HG03135 (cell line): ENCODE results near the gene NADSYN1.

Experiments
- ATAC-seq: cut with Tn5 transposase; IDR thresholded peaks from one replicate; pipeline ENCODE4 v1.9.1; 2021; ENCODE audit warnings: mild to moderate bottlenecking, moderate library complexity; ENCODE audit not compliant: unreplicated experiment

Gene NADSYN1

DNA sequence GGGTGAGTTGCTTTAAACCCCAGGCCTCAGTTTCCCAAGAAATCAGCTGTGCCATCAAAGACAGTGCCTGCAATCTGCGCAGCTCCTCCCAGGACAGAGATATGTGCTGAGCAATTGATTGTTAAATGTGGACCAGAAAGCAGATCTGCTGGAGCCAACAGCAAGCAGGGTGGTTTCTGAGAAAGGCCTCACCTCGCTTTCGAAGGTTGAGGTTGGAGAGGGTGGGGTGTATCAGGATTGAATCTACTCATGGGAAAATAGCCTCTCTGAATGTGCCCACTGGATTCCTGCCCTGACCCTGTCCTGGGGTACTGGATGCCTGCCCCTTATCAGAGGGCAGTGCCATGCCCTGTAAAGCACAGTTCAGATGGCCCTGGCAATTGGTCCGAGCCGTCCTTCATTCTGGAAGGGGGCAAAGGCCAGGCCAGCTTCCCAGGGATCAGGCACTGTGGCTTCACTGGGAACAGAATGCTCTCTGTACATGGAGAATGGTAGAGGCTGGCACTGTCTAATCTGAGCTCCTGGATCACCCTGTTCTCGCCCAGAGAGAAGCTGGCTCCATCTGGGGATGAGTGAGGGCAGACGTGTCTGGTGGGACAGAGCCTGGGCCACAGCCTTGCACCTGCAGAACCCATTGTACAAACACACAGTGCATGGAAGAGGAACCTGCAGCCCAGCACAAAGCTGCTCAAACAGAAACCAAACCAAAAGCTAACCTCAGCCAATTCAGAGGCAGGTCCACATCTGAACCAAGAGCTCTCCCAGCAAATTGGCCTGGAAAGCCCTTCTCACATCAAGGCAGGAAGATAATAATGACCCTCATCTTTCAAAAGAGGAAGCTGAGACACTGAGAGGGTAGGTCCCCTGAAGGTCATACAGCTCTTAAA lies 20.0 kb upstream of the NADSYN1 start:
- ATAC-seq: no peak

GRCh38 chr11:71433648-71434450 lies 19.2 kb upstream of the NADSYN1 start:
- ATAC-seq: no peak

DNA sequence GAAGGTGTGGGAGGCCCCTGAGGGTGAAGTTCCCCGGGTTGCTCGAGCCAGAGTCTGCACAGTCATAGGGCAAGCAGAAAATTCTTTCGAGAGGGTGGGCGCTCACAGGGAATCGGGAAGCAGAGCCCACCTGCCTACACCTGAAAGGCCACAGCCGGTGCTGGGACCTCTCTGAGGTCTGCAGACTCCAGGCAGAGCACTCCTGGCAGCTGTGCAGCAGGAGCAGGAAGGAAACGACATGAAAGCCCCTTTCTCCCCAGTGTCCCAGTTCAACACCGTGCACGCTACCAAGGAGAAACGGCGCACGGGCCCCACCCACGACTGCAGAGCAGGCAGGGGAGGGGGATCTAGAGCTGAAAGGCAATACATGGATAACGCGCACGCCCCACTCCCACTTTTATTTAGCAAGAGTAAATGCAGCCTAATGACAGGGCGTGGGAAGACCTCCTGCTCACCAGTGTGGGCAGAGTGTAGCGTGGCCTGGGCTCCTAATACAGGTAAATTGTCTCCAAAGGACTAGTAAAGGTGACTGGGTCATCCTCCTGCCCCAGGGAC lies 18.4 kb upstream of the NADSYN1 start:
- no peak for ATAC-seq

DNA sequence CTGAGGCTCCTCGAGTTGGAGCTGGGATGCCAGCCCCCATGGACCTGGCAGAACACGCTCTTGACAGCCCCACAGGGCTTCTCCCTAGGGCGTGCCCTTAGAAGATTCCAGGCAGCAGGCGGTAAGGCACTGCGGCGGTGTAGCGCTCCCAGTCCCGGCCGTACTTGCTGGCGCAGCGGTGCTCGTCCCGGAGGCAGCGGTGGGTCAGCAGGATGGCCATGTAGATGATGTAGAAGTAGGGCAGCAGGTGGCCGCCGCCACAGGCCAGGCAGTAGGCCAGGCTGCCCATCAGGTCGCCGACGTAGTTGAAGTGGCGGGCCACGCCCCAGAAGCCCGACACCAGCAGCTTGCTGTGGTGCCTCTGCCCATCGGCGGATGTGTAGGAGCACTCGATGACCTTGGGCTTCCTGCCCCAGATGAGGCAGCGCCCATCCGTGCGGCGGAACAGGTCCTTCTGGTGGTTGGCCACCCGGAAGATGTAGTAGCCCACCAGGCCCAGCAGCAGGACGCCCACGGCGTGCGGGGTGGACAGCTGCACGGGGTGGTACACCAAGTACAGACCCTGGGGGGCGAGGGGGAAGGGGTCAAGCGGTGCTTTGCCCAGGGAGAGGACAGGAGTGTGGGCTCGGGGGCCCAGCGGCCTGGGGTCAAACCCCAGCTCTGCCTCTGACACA lies 17.6 kb upstream of the NADSYN1 start:
- no peak for ATAC-seq

DNA sequence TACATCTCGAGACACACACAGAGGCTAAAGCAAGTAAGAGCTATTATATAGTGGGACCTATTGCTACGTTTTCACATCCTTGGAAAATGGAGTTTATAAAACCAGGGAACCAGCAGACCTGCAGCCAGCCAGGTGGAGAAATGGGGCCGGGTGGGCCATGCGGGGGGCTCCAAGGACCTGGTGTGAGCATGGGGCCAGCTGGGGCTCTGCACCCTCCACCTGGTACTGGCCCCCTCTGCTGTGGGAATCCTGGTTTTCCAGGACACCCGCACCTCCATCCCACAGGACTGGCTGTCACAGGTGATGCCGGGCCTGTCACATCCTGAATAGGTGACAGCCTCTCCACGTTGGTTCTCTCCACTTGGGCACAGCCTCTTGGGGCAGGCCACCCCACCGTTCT lies 16.1 kb upstream of the NADSYN1 start:
- ATAC-seq: no peak

- ATAC-seq: no peak
Observed at GRCh38 chr11:71437399-71437798, 15.6 kb upstream of the NADSYN1 start.

DNA sequence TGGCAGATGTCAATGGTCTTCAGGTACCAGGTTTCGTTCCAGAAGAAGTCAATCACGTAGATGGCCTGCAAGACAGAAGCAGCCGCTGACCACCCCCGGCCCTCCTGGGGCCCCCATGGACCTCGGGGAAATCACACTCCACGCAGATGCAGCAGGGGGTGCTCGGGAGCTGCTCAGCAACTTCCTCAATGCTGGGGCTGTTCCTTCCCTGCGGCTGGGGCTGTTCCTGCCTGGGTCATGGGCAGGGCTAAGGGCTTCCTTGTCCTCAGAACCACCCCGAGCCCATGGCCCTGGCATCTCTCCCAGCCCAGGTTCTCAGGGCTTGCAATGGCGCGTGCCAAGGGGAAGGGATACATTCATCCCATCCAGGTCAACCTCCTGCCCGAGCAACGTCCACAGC lies 15.1 kb upstream of the NADSYN1 start:
- no peak for ATAC-seq

DNA sequence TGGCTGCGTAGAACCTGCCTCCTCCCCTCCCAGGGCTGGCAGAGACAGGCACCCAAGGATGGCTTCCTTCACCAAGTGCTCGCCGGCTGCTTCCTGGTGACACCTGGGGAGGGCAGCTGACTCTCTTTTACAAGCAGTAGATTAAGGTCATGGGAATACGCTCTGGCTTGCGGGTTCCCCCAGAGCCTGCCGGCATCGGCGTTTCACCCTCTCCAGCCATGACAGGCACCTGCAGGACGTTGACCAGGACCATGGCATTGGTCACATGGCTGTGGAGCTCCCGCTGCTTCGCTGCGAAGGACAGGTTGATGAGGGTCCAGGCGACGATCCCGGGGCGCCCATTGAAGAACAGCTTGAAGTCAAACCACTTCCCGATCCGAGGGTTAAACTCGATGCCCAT lies 14.4 kb upstream of the NADSYN1 start:
- no peak for ATAC-seq

GRCh38 chr11:71440021-71440755 lies 12.8 kb upstream of the NADSYN1 start:
- ATAC-seq: no peak

DNA sequence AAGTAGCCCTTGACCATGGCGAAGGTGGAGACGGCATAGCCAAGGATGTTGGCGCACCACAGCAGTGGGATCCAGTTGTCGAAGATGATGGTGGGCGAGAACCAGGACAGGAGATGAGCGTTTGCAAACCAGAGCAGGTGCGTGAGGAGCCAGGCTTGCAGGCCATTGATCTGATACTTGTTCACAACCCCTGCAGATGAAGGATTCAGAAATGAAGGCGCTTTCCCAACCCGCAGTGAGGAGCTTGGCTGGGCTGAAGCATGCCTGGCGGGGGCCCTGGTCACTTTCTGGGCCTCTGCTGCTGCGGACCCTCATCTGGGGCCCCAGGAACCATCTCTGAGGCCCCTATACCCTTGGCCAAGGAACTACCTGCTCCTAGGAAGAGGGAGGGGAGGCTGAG lies 11.8 kb upstream of the NADSYN1 start:
- no peak for ATAC-seq

DNA sequence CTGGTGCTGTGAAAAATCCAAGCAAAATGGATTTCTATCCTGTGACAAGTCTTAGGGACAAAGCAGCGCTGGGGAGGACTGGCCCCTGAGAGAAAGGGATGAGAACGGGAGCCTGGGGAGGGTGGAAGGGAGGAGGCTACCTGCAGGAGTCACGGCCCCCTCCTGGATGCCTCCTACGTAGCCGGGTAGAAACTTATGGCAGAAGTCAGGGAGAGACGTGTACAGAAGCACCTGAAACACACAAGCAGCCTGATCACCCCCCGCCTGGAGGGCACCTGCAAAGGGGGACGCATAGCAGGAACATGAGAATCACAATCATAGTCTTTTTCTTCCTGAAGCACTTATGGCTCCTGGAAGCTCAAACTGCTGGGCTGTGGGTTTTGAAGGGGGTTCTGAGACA lies 10.9 kb upstream of the NADSYN1 start:
- no peak for ATAC-seq

GRCh38 chr11:71442880-71443279 lies 10.1 kb upstream of the NADSYN1 start:
- ATAC-seq: no peak

- ATAC-seq: no peak
Observed at GRCh38 chr11:71443736-71444445, 9.1 kb upstream of the NADSYN1 start.

GRCh38 chr11:71444811-71445210 lies 8.2 kb upstream of the NADSYN1 start:
- ATAC-seq: no peak

DNA sequence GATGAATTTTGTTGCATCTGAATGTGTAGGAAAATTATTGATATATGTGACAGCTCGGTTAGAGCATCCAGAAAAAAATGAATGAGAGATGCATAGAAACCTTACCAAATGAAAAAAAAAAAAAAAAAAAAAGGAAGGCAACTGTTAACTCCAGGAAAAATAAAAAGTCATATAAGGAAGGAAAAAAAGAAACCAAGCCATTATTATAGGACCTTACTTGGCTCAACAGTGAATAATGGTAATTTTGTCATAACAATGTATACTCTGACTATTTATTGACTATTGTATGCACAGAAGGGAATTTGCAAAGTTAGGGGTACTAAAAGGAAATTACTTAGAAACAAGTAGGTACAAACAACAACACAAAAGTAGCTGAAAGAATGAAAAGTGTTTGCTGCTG lies 6.9 kb upstream of the NADSYN1 start:
- ATAC-seq: no peak

- no peak for ATAC-seq
Observed at GRCh38 chr11:71446942-71447688, 5.9 kb upstream of the NADSYN1 start.

DNA sequence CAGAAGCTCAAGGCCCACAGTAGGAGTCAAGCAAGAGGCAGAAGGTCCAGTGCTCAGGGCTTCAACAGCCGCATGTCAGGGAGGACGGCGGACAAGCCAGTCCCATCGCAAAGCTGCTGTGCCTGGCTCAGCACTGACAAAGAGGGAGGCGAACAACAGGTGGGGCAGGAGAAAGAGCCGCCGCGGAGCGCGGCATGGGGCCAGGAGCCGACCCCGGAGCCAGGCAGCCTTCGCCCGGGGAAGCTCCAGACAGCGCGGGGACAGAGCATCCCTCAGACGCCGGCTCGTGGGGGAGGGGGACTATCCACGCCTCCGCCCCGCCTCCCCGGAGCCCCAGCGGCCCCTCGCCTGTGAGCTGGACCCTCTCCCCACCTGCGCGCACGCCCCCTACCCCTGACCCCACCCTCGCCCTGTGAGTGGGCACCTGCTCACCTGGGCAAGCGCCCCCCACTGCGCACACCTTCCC lies 5.2 kb upstream of the NADSYN1 start:
- ATAC-seq: no peak

DNA sequence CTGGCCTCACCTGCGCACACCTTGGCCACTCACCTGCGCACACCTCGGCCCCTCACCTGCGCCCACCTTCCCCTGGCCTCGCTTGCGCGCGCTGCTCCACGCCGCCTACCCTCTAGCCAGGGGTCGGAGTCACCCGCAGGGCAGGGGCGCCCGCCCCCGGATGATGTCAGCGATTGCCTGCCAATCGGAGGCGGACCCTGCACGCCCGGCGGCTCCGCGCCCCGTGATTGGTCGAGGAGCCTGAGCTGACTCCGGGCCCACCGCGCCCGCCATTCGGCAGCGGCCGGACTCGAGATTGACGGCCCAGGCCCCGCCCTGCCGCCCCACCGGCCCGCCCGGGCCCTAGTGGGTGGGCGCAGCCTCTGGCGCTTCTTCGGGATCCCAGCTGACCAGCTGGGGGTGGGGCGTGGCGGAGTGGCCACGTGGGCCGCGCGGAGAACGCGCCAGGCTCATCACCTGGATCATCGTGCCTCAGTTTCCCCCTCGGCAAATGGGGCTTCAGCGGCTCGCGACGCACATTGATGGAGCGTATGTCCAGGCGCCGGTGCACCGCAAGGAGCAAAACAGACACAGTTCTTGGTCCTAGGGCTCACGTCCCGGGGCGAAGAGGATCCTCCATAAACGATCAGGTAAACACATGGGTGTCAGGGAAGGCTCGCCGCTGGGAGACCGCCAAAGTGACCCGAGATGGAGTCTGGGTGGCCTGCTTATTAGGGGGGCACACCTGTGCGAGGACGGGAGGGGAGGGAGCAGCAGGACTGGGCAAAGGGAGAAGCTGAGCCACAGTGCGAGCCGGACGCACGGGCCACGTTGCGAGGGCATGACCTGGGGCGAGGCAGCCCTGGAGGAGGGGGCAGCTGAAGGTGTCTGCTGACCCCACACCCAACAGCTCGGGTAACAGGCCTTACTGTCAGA lies 4.5 kb upstream of the NADSYN1 start, which contains the start of gene DHCR7:
Gene DHCR7 (minus strand): TSS at position 137 of the 915 bp plus-strand sequence. CDS start 3,441 bp downstream, outside the sequence.
- ATAC-seq: peak; percentile 73
